CD14-positive monocyte (primary cell): ENCODE data around the gene ACSF3. TPM values are rescaled to one million over a fixed set of nuclear protein-coding genes. Genes with fewer than 3 reads are reported as not detected.

Experiments used
- DNase-seq, 3 donors: peaks; one replicate each; pipeline ENCODE4 v3.0.0-alpha.2; 2011 to 2022
- H2AFZ ChIP-seq: 2 replicates; pipeline ENCODE4 v1.6.0; 2012; ENCODE audit warnings: mild to moderate bottlenecking, low read depth, low read length, inconsistent platforms; ENCODE audit not compliant: insufficient read depth, poor library complexity, severe bottlenecking
- H3K27ac ChIP-seq, 2 donors: 1 replicate in 1 of 2; 2 replicates in 1 of 2; pipeline ENCODE4 v1.5.1; 2012 to 2013; ENCODE audit warnings: low read length in 2 of 2, control low read depth in 1 of 2, inconsistent platforms in 1 of 2, low read depth in 1 of 2, mild to moderate bottlenecking in 1 of 2
- H3K27me3 ChIP-seq, 2 donors: one replicate each; pipeline versions ENCODE4 v1.6.0 to v1.6.1; 2011 to 2013; ENCODE audit warnings: low read length in 2 of 2; ENCODE audit not compliant: control insufficient read depth in 2 of 2, insufficient read depth in 2 of 2
- H3K36me3 ChIP-seq, 2 donors: replicated peaks in 1 of 2; 1 replicate in 1 of 2; 2 replicates in 1 of 2; pipeline versions ENCODE4 v1.5.1 to v1.6.1; 2012 to 2013; ENCODE audit warnings: low read length in 2 of 2, control low read depth in 1 of 2, inconsistent platforms in 1 of 2, mild to moderate bottlenecking in 1 of 2; ENCODE audit not compliant: insufficient read depth in 2 of 2, control insufficient read depth in 1 of 2
- H3K4me1 ChIP-seq, 2 donors: 1 replicate in 1 of 2; 2 replicates in 1 of 2; pipeline versions ENCODE4 v1.5.1 to v1.6.1; 2012 to 2013; ENCODE audit warnings: low read length in 2 of 2, control low read depth in 1 of 2, inconsistent platforms in 1 of 2, mild to moderate bottlenecking in 1 of 2, moderate library complexity in 1 of 2; ENCODE audit not compliant: insufficient read depth in 2 of 2, control insufficient read depth in 1 of 2
- H3K4me2 ChIP-seq: replicated peaks from 2 replicates; pipeline ENCODE3; 2012; ENCODE audit warnings: low read length, moderate library complexity, mild to moderate bottlenecking; ENCODE audit not compliant: poor library complexity, severe bottlenecking; ENCODE audit errors: extremely low read depth
- H3K4me3 ChIP-seq, 3 experiments: fragments of 200-600 bp in 1 of 3; sonication (generic) in 1 of 3; replicated peaks in 1 of 3; 1 replicate in 2 of 3; 2 replicates in 1 of 3; pipeline ENCODE4 v1.5.1; 2011 to 2013; ENCODE audit warnings: low read length in 3 of 3, mild to moderate bottlenecking in 3 of 3, control low read depth in 2 of 3, low read depth in 2 of 3, inconsistent platforms in 1 of 3, moderate library complexity in 1 of 3
- H3K79me2 ChIP-seq: 2 replicates; pipeline ENCODE4 v1.6.0; 2012; ENCODE audit warnings: mild to moderate bottlenecking, control low read depth, inconsistent platforms, low read length, moderate library complexity; ENCODE audit not compliant: insufficient read depth
- H3K9ac ChIP-seq: 2 replicates; pipeline ENCODE4 v1.6.0; 2017; ENCODE audit warnings: low read length, mild to moderate bottlenecking; ENCODE audit not compliant: insufficient read depth, poor library complexity, severe bottlenecking
- H3K9me3 ChIP-seq, 2 donors: replicated peaks in 1 of 2; 1 replicate in 1 of 2; 2 replicates in 1 of 2; pipeline versions ENCODE4 v1.5.1 to v1.6.1; 2012 to 2013; ENCODE audit warnings: low read length in 2 of 2, control low read depth in 1 of 2; ENCODE audit not compliant: control insufficient read depth in 1 of 2, insufficient read depth in 1 of 2
- H4K20me1 ChIP-seq: 2 replicates; pipeline ENCODE4 v1.6.0; 2012; ENCODE audit warnings: mild to moderate bottlenecking, low read length, control low read depth, moderate library complexity; ENCODE audit not compliant: insufficient read depth
- H3K27ac Mint-ChIP-seq, 7 donors: one replicate each; pipeline ENCODE4 v1.8.0; 2020; ENCODE audit warnings: mild to moderate bottlenecking in 7 of 7, mixed read lengths in 7 of 7, moderate library complexity in 6 of 7, inconsistent platforms in 2 of 7
- H3K27me3 Mint-ChIP-seq, 3 donors: one replicate each; pipeline ENCODE4 v1.8.0; 2021 to 2022; ENCODE audit warnings: low read depth in 3 of 3, mild to moderate bottlenecking in 3 of 3, mixed read lengths in 3 of 3, moderate library complexity in 3 of 3, inconsistent platforms in 1 of 3
- H3K36me3 Mint-ChIP-seq, 2 donors: one replicate each; pipeline ENCODE4 v1.8.0; 2020; ENCODE audit warnings: mixed read lengths in 2 of 2, inconsistent platforms in 1 of 2, mild to moderate bottlenecking in 1 of 2
- H3K4me1 Mint-ChIP-seq: one replicate; pipeline ENCODE4 v1.8.0; 2020; ENCODE audit warnings: mild to moderate bottlenecking, mixed read lengths
- H3K4me3 Mint-ChIP-seq, 2 donors: one replicate each; pipeline ENCODE4 v1.8.0; 2020; ENCODE audit warnings: mild to moderate bottlenecking in 2 of 2, mixed read lengths in 2 of 2, moderate library complexity in 1 of 2
- H3K9me3 Mint-ChIP-seq, 7 donors: one replicate each; pipeline ENCODE4 v1.8.0; 2020 to 2022; ENCODE audit warnings: mixed read lengths in 7 of 7, mild to moderate bottlenecking in 6 of 7, moderate library complexity in 6 of 7, inconsistent platforms in 2 of 7
- WGBS: methylation state at CpG from one replicate; pipeline ENCODE4 v1.1.5; 2013; ENCODE audit warnings: missing lambda C conversion rate; ENCODE audit not compliant: insufficient coverage; 5-methylcytosine and 5-hydroxymethylcytosine counted together
- intact Hi-C, 2 donors: fragments of 100-400 bp; cut with micrococcal nuclease; formaldehyde crosslinking; loops; one replicate each; pipeline versions ENCODE4 v1.15.0 to v1.15.1; 2023
- polyA plus RNA-seq, 3 donors: library from polyadenylated mRNA; depleted of rRNA in 1 of 3; unstranded in 2 of 3; stranded (reverse) in 1 of 3; fragments of 300-500 nt in 2 of 3; fragments of >200 nt in 1 of 3; fragmentation: Illumina TruSeq in 2 of 3; gene quantifications; 1 replicate in 2 of 3; 2 replicates in 1 of 3; pipeline ENCODE4 v1.2.3, GENCODE V29; 2012 to 2021
- TF ChIP-seq, protein P1 (sequence below): fragments of 200-600 bp; IDR thresholded peaks from one replicate; pipeline ENCODE4 v1.8.0; 2022; ENCODE audit warnings: antibody characterized with exemption, mild to moderate bottlenecking

The ACSF3 gene
- polyA plus RNA-seq, 3 donors, result 23.5 to 26.7 (median 26.4) TPM

GRCh38 chr16:89094252-89094879 is 714 bp downstream of the ACSF3 start:
- 24% methylated on average over 12 of the region's 21 CpGs for WGBS
- Mint-ChIP-seq H3K9me3 (no peaks in the 10 kb centered on the region), H3K27me3 (peaks cover 10 to 30% (median 24%) of the 10 kb centered on the region in 3 donors), H3K36me3 (peaks cover 10 to 29% of the 10 kb centered on the region in 2 donors), H3K4me1 (peaks cover 51% of the 10 kb centered on the region), H3K27ac (peak overlapping the region in 4 of 7 donors; percentile 27 to 91 (median 80)), H3K4me3 (peak overlapping the region; percentile 97 to 99)
- intact Hi-C loops, result loop anchor here (10.0 kb wide), 2 partner anchors 150 to 160 kb away; no protein-coding TSS in a partner anchor
- DNase-seq, result no peak
- H3K4me2 ChIP-seq, result peak overlapping the region; percentile 95
- H4K20me1 ChIP-seq, result peaks cover 47% of the 10 kb centered on the region
- peaks cover 4 to 18% of the 10 kb centered on the region in 2 donors for H3K36me3 ChIP-seq
- peaks cover 52% of the 10 kb centered on the region for H3K79me2 ChIP-seq
- peak overlapping the region; percentile 77 for H3K9ac ChIP-seq
- H2AFZ ChIP-seq, result peak overlapping the region; percentile 88
- H3K4me1 ChIP-seq, result peaks cover 16 to 52% of the 10 kb centered on the region in 2 donors
- peaks cover 0 to 16% of the 10 kb centered on the region in 2 donors for H3K27me3 ChIP-seq
- TF ChIP-seq, protein P1, sequence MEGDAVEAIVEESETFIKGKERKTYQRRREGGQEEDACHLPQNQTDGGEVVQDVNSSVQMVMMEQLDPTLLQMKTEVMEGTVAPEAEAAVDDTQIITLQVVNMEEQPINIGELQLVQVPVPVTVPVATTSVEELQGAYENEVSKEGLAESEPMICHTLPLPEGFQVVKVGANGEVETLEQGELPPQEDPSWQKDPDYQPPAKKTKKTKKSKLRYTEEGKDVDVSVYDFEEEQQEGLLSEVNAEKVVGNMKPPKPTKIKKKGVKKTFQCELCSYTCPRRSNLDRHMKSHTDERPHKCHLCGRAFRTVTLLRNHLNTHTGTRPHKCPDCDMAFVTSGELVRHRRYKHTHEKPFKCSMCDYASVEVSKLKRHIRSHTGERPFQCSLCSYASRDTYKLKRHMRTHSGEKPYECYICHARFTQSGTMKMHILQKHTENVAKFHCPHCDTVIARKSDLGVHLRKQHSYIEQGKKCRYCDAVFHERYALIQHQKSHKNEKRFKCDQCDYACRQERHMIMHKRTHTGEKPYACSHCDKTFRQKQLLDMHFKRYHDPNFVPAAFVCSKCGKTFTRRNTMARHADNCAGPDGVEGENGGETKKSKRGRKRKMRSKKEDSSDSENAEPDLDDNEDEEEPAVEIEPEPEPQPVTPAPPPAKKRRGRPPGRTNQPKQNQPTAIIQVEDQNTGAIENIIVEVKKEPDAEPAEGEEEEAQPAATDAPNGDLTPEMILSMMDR, result no peak
- H3K9me3 ChIP-seq, result no peaks in the 10 kb centered on the region
- peak overlapping the region in 1 of 2 donors; percentile 73 for H3K27ac ChIP-seq
- peak overlapping the region; percentile 51 to 88 (median 75) for H3K4me3 ChIP-seq

DNA sequence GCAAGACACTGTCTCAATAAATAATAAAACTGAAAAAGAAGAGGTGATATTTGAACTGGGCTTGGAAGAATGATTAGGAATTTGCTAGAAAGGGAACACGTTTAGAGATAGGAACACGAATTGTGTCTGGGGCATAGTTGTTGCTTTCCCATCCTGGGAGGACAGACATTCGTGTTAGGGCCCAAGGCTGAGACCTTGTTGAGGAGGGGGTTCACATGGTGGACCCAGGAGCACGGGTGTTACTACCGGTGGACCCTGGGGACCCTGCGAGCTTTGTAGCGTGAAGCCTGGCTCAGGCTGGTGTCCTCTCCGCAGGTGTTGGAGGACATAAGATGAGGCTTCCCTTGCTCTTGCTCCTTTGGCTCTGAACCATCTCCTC is 1.2 kb downstream of the ACSF3 start:
- H3K4me3 Mint-ChIP-seq, result peak overlapping the region; percentile 97 to 99
- peak overlapping the region in 1 of 7 donors; percentile 15 for H3K27ac Mint-ChIP-seq
- peaks cover 57% of the 10 kb centered on the region for H3K79me2 ChIP-seq
- H3K9me3 ChIP-seq, result no peaks in the 10 kb centered on the region
- intact Hi-C loops, result loop anchor here (10.0 kb wide), 2 partner anchors 150 to 160 kb away; no protein-coding TSS in a partner anchor
- no peak for DNase-seq
- peaks cover 22 to 57% of the 10 kb centered on the region in 2 donors for H3K4me1 ChIP-seq
- TF ChIP-seq, protein P1, result no peak
- H3K27me3 ChIP-seq, result peaks cover 0 to 14% of the 10 kb centered on the region in 2 donors
- H3K27me3 Mint-ChIP-seq, result peaks cover 10 to 28% (median 19%) of the 10 kb centered on the region in 3 donors
- peak overlapping the region in 1 of 3 experiments; percentile 88 for H3K4me3 ChIP-seq
- 98% methylated on average over 7 of the region's 8 CpGs for WGBS
- no peaks in the 10 kb centered on the region for H3K9me3 Mint-ChIP-seq
- no peak overlapping the region for H2AFZ ChIP-seq
- no peak overlapping the region for H3K27ac ChIP-seq
- peaks cover 56% of the 10 kb centered on the region for H3K4me1 Mint-ChIP-seq
- H3K36me3 ChIP-seq, result peaks cover 4 to 18% of the 10 kb centered on the region in 2 donors
- no peak overlapping the region for H3K9ac ChIP-seq
- peaks cover 11 to 32% of the 10 kb centered on the region in 2 donors for H3K36me3 Mint-ChIP-seq
- H3K4me2 ChIP-seq, result peak overlapping the region; percentile 95
- peaks cover 50% of the 10 kb centered on the region for H4K20me1 ChIP-seq
